Neural cell (in vitro differentiated cells): ENCODE results near the gene LIMS2.

Experiments used
- EP300 ChIP-seq: fragments of 450-650 bp; conservative IDR thresholded peaks from 2 replicates; pipeline ENCODE4 v1.6.1; 2014; ENCODE audit warnings: antibody characterized with exemption, mild to moderate bottlenecking, moderate library complexity; ENCODE audit not compliant: poor library complexity, severe bottlenecking
- EZH2 ChIP-seq: fragments of 200-600, 300-800 bp; shearing (Covaris generic), sonication (generic); IDR thresholded peaks from 2 replicates; pipeline ENCODE4 v1.6.1; 2014; ENCODE audit warnings: antibody characterized with exemption, low read length, borderline replicate concordance, mild to moderate bottlenecking; ENCODE audit not compliant: insufficient read depth, poor library complexity, severe bottlenecking
- POLR2AphosphoS5 ChIP-seq: IDR thresholded peaks from 2 replicates; pipeline ENCODE4 v1.6.1; 2012
- RAD21 ChIP-seq: fragments of 450-650 bp; conservative IDR thresholded peaks from 2 replicates; pipeline ENCODE4 v1.6.1; 2014; ENCODE audit warnings: antibody characterized with exemption, mild to moderate bottlenecking, moderate library complexity
- TAF1 ChIP-seq: IDR thresholded peaks from 2 replicates; pipeline ENCODE4 v1.6.1; 2012; ENCODE audit warnings: low read depth
- TF ChIP-seq, protein P1 (sequence below): fragments of 450-650 bp; IDR thresholded peaks from 2 replicates; pipeline ENCODE4 v1.5.1; 2014; ENCODE audit warnings: antibody characterized with exemption, mild to moderate bottlenecking, moderate library complexity; ENCODE audit not compliant: poor library complexity, severe bottlenecking
- TF ChIP-seq, protein P2 (sequence below): IDR thresholded peaks from 2 replicates; pipeline ENCODE4 v1.6.1; 2012; ENCODE audit warnings: borderline replicate concordance

DNA sequence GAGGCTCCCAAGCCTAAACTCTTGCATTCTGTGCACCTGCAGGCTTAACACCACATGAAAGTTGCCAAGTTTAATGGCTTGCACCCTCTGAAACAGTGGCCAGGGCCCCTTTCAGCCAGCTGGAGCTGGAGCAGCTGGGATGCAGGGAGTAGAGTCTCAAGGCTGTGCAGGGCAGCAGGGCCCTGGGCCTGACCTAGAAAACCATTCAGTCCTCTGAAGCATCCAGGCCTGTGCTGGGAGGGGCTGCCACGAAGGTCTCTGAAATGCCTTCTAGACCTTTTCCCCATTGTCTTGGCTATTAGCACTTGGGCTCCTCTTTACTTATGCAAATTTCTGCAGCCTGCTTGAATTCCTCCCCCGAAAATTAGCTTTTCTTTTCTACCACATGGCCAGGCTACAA, 15.4 kb upstream of the LIMS2 start:
- TF ChIP-seq, protein P1, sequence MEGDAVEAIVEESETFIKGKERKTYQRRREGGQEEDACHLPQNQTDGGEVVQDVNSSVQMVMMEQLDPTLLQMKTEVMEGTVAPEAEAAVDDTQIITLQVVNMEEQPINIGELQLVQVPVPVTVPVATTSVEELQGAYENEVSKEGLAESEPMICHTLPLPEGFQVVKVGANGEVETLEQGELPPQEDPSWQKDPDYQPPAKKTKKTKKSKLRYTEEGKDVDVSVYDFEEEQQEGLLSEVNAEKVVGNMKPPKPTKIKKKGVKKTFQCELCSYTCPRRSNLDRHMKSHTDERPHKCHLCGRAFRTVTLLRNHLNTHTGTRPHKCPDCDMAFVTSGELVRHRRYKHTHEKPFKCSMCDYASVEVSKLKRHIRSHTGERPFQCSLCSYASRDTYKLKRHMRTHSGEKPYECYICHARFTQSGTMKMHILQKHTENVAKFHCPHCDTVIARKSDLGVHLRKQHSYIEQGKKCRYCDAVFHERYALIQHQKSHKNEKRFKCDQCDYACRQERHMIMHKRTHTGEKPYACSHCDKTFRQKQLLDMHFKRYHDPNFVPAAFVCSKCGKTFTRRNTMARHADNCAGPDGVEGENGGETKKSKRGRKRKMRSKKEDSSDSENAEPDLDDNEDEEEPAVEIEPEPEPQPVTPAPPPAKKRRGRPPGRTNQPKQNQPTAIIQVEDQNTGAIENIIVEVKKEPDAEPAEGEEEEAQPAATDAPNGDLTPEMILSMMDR: no peak
- TF ChIP-seq, protein P2, sequence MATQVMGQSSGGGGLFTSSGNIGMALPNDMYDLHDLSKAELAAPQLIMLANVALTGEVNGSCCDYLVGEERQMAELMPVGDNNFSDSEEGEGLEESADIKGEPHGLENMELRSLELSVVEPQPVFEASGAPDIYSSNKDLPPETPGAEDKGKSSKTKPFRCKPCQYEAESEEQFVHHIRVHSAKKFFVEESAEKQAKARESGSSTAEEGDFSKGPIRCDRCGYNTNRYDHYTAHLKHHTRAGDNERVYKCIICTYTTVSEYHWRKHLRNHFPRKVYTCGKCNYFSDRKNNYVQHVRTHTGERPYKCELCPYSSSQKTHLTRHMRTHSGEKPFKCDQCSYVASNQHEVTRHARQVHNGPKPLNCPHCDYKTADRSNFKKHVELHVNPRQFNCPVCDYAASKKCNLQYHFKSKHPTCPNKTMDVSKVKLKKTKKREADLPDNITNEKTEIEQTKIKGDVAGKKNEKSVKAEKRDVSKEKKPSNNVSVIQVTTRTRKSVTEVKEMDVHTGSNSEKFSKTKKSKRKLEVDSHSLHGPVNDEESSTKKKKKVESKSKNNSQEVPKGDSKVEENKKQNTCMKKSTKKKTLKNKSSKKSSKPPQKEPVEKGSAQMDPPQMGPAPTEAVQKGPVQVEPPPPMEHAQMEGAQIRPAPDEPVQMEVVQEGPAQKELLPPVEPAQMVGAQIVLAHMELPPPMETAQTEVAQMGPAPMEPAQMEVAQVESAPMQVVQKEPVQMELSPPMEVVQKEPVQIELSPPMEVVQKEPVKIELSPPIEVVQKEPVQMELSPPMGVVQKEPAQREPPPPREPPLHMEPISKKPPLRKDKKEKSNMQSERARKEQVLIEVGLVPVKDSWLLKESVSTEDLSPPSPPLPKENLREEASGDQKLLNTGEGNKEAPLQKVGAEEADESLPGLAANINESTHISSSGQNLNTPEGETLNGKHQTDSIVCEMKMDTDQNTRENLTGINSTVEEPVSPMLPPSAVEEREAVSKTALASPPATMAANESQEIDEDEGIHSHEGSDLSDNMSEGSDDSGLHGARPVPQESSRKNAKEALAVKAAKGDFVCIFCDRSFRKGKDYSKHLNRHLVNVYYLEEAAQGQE: no peak
- no peak for TF ChIP-seq EP300
- no peak for TF ChIP-seq POLR2AphosphoS5
- no peak for TF ChIP-seq TAF1
- no peak for TF ChIP-seq RAD21
- no peak for TF ChIP-seq EZH2
